Kidney (tissue), 14 donors: Measurements from ENCODE around the gene DACT2. TPM values are rescaled to one million over a fixed set of nuclear protein-coding genes. Genes with fewer than 3 reads are reported as not detected.

Source experiments
- DNase-seq, 5 donors: peaks; one replicate each; pipeline ENCODE4 v3.0.0-alpha.2; 2013 to 2020
- FAIRE-seq: peaks from 2 replicates; lab custom pipeline; 2012; peaks lifted over from hg19 to GRCh38; lab: Jason Lieb, UNC
- H3K27ac ChIP-seq, 2 donors: one replicate each; pipeline ENCODE4 v1.7.0; 2013; ENCODE audit warnings: low read depth in 2 of 2, low read length in 2 of 2, inconsistent platforms in 1 of 2
- H3K27me3 ChIP-seq: one replicate; pipeline ENCODE4 v1.7.1; 2013; ENCODE audit warnings: low read length, inconsistent platforms; ENCODE audit not compliant: control insufficient read depth, insufficient read depth
- H3K36me3 ChIP-seq, 3 donors: one replicate each; pipeline versions ENCODE4 v1.7.0 to v1.7.1; 2013; ENCODE audit warnings: low read length in 3 of 3, control low read depth in 1 of 3, inconsistent platforms in 1 of 3; ENCODE audit not compliant: insufficient read depth in 3 of 3, control insufficient read depth in 2 of 3
- H3K4me1 ChIP-seq, 3 donors: one replicate each; pipeline versions ENCODE4 v1.7.0 to v1.7.1; 2013; ENCODE audit warnings: low read length in 3 of 3, inconsistent platforms in 1 of 3, low read depth in 1 of 3; ENCODE audit not compliant: control insufficient read depth in 2 of 3, insufficient read depth in 2 of 3
- H3K4me3 ChIP-seq, 3 donors: one replicate each; pipeline versions ENCODE4 v1.7.0 to v1.8.1; 2013; ENCODE audit warnings: low read length in 3 of 3, control low read depth in 1 of 3, inconsistent platforms in 1 of 3
- H3K9ac ChIP-seq, 3 donors: one replicate each; pipeline versions ENCODE4 v1.7.0 to v1.7.1; 2013; ENCODE audit warnings: low read length in 3 of 3, control low read depth in 1 of 3, inconsistent platforms in 1 of 3
- H3K9me3 ChIP-seq, 3 donors: one replicate each; pipeline versions ENCODE4 v1.7.0 to v1.7.1; 2013; ENCODE audit warnings: low read length in 3 of 3, control low read depth in 1 of 3, inconsistent platforms in 1 of 3; ENCODE audit not compliant: control insufficient read depth in 2 of 3, insufficient read depth in 1 of 3
- CTCF ChIP-seq: IDR thresholded peaks from 3 replicates; pipeline ENCODE4 v1.5.1; 2012; ENCODE audit warnings: mild to moderate bottlenecking, moderate library complexity, borderline replicate concordance; ENCODE audit not compliant: insufficient read depth; ENCODE audit errors: extremely low read depth
- intact Hi-C: fragments of 100-400 bp; cut with DNase I; formaldehyde crosslinking; loops from one replicate; pipeline ENCODE4 v1.11.1; 2022
- polyA plus RNA-seq: library from polyadenylated mRNA; stranded (reverse); fragments of 350-450 nt; fragmentation: Illumina TruSeq; extraction: RNeasy Lipid Tissue Mini Kit (QIAGEN cat#74804); gene quantifications from one replicate; pipeline ENCODE4 v1.2.3, GENCODE V29; 2014; ENCODE audit warnings: low read depth, low replicate concordance; ENCODE audit not compliant: insufficient read depth
- total RNA-seq: library from RNA; stranded (reverse); fragmentation: NEBNext Ultra II Directional; extraction: Animal tissue kit (Norgen Biotek cat#: 25700); gene quantifications from one replicate; pipeline ENCODE4 v1.2.1, GENCODE V29; 2021
- donor health status: control.
- donor health status: control.
- donor health status: control.
- donor health status: control.
- donor health status: control.
- donor health status: DM: yes; HTN: yes; CAD: no.
- donor health status: Normal renal cell carcinoma (clear cell type).

Gene DACT2
- total and polyA plus RNA-seq, 2 donors from 2014 or later: 4.8 to 5.0 TPM

- Histone ChIP-seq H3K9ac (no peak overlapping the region), H3K36me3 (no peaks in the 10 kb centered on the region), H3K4me3 (no peak overlapping the region), H3K4me1 (peaks cover 0 to 10% (median 7%) of the 10 kb centered on the region in 3 donors), H3K9me3 (no peaks in the 10 kb centered on the region), H3K27ac (no peak overlapping the region), H3K27me3 (no peaks in the 10 kb centered on the region)
- TF ChIP-seq CTCF: no peak
- DNase-seq (peak in 1 of 5 donors; percentile 59), FAIRE-seq (no peak)
- intact Hi-C loops: no loop called here
Measured at GRCh38 chr6:168280020-168280898, 39.3 kb downstream of the DACT2 start.

DNA sequence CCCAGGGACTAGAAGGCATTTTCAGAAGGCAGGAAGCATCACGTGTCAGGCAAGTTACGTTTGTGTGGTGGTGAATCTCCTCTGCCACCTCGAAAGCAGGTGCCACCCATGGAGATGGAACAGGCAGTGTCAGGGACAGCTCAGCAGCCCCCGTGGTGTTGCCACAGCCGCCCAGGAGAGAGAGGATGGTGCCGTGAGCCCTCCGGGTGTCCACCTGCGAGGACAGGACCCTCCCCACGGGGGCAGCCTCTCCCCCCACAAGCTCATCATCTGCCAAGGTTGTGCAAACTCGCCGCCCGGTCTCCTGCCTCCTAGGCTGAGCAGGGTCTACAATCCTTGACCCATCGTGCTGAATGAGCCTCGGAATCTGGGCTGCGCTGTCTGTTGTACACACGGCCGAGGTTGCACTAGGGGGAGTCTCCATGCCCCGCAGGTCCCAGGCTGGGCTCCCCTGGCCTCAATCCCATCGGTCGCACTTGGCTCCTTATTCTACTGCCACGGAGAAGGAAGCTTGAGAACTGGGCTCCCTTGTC, 40.1 kb downstream of the DACT2 start:
- no peaks in the 10 kb centered on the region for H3K27me3 ChIP-seq
- DNase-seq: peak in 1 of 5 donors; percentile 48
- FAIRE-seq: no peak
- H3K36me3 ChIP-seq: no peaks in the 10 kb centered on the region
- H3K27ac ChIP-seq: no peak overlapping the region
- H3K9me3 ChIP-seq: no peaks in the 10 kb centered on the region
- H3K9ac ChIP-seq: no peak overlapping the region
- intact Hi-C loops: no loop called here
- no peak overlapping the region for H3K4me3 ChIP-seq
- TF ChIP-seq CTCF: no peak
- H3K4me1 ChIP-seq: peaks cover 0 to 16% (median 10%) of the 10 kb centered on the region in 3 donors

DNA sequence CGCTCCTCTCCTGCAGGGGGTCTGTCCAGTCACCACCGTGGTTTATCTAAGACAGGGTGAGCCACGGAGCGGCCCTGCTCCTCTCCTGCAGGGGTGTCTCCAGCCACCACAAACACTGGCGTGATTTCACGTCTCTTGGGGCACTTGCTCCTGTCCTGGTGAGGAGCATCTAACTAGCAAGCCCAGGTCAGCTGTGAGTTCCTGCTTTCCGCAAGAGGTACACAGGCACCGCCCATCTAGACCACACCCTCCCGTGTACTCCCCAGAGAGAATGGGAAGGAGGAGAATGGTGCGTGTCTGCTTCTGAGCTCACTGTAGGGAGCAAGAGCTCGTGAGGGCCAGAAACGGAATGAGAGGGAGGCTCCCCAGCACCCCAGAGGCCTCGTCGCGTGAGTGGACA, 40.7 kb downstream of the DACT2 start:
- TF ChIP-seq CTCF: no peak
- intact Hi-C loops: no loop called here
- no peak overlapping the region for H3K27ac ChIP-seq
- peaks cover 0 to 18% (median 10%) of the 10 kb centered on the region in 3 donors for H3K4me1 ChIP-seq
- no peaks in the 10 kb centered on the region for H3K9me3 ChIP-seq
- H3K27me3 ChIP-seq: no peaks in the 10 kb centered on the region
- no peak overlapping the region for H3K9ac ChIP-seq
- H3K36me3 ChIP-seq: no peaks in the 10 kb centered on the region
- FAIRE-seq (no peak), DNase-seq (no peak)
- no peak overlapping the region for H3K4me3 ChIP-seq
